Stimulated activated naive B cell treated with anti-CD40 and anti-IgM and Interleukin-4, amounts not matched to agents 10 μg/mL and 1 μg/mL and 100 μg/mL, for 72 hours (primary cell): ENCODE results near the gene CYB5R3.
"Not testable (repeated sequence)": the region's sequence is repeated elsewhere in the genome, so short reads cannot be mapped to it uniquely, and the experiment has no call there.

Experiments
- ATAC-seq, 2 donors: fragments of 150-1000 bp; cut with Tn5 transposase; replicated peaks; 2 replicates each; pipeline ENCODE4 v1.10.0; 2021; ENCODE audit warnings: moderate library complexity in 1 of 2
- DNase-seq: peaks from one replicate; pipeline ENCODE4 v3.0.0; 2021
- H3K27ac Mint-ChIP-seq: one replicate; pipeline ENCODE4 v1.8.0; 2022; ENCODE audit warnings: mild to moderate bottlenecking, mixed read lengths
- H3K27me3 Mint-ChIP-seq, 2 donors: one replicate each; pipeline ENCODE4 v1.8.0; 2022; ENCODE audit warnings: mixed read lengths in 2 of 2
- H3K36me3 Mint-ChIP-seq, 2 donors: one replicate each; pipeline ENCODE4 v1.8.0; 2022; ENCODE audit warnings: mixed read lengths in 2 of 2, mild to moderate bottlenecking in 1 of 2
- H3K4me1 Mint-ChIP-seq, 2 donors: one replicate each; pipeline ENCODE4 v1.8.0; 2022; ENCODE audit warnings: mixed read lengths in 2 of 2, mild to moderate bottlenecking in 1 of 2
- H3K4me3 Mint-ChIP-seq, 2 donors: one replicate each; pipeline ENCODE4 v1.8.0; 2022; ENCODE audit warnings: mild to moderate bottlenecking in 2 of 2, mixed read lengths in 2 of 2, moderate library complexity in 1 of 2
- H3K9me3 Mint-ChIP-seq, 2 donors: one replicate each; pipeline ENCODE4 v1.8.0; 2022; ENCODE audit warnings: mixed read lengths in 2 of 2, mild to moderate bottlenecking in 1 of 2

The CYB5R3 gene

DNA sequence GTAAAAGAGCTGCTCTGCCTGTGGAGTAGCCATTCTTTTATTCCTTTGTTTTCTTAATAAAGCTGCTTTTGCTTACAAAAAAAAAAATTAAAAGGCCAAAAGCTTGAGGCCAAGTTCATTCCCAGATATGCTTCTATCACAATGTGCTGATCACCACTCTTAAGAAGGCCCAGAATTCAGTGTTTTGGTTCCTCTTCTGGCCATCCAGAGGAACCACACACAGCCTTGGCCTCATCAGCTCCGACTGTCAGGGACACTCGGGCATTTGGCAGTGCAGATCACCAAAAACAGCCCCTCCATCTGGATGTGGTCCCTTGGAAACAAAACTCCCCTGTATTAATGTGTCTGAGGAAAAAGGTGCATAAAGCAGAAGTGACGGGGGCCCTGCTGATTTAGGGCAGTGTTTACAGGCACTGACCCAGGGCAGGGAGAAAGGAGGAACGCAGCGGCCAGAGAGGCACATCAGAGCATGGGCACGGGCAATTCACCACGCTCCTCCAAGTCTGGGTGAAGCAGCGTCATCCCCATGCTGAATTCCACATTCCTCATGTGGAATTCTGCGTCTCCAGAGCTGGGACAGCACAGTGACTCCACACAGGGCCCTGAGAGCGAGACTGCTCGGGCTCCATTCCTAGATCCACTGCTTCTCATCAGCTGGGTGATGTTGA lies 52.2 kb downstream of the CYB5R3 start:
- Mint-ChIP-seq H3K36me3 (peaks cover 38 to 51% of the 10 kb centered on the region in 2 donors), H3K4me1 (peaks cover 5 to 10% of the 10 kb centered on the region in 2 donors), H3K27me3 (no peaks in the 10 kb centered on the region), H3K9me3 (no peaks in the 10 kb centered on the region), H3K4me3 (no peak overlapping the region), H3K27ac (peak overlapping the region; percentile 42)
- DNase-seq (no peak), ATAC-seq (no peak)

DNA sequence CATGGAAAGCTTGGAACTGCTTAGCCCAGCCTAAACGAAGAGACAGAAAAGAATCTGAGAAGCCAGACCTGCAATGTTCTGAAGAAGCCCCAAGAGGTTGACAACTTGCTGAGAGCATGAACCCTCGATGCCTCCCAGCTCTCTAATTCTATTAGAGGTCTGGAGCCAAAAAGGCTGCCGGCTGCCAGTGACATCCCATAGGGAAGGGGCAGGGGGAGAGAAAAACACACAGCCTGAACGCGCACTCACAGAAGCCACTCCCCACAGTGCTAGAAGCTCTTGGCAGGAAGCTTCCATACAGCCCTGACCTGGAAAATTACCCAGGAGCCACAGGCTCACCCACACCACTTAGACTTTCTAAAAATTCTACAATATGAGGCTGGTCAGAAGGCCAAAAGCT lies 52.9 kb downstream of the CYB5R3 start:
- ATAC-seq (no peak), DNase-seq (no peak)
- Mint-ChIP-seq H3K27ac (no peak overlapping the region), H3K27me3 (no peaks in the 10 kb centered on the region), H3K4me1 (peaks cover 2 to 9% of the 10 kb centered on the region in 2 donors), H3K36me3 (peaks cover 35 to 48% of the 10 kb centered on the region in 2 donors), H3K4me3 (no peak overlapping the region), H3K9me3 (no peaks in the 10 kb centered on the region)

DNA sequence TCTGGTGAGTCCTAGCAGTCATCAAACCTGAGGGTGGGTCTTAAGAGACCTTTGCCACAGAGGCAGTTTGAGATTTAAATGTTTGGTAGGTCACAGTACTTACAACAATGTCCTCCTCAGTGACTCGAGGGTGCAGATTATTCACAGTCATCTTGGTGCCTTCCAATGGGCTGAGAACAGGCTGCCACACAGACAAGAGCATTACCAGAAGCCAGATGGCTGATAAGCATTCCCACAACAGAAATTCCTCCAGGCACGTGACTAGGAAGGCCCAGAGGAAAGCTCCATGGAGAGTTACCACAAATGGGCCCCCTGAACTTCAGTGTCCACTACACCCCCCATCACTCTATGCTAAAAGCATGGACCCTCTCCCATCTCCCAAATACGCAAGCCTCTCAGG lies 53.8 kb downstream of the CYB5R3 start:
- Mint-ChIP-seq H3K27me3 (no peaks in the 10 kb centered on the region), H3K4me1 (peaks cover 2 to 9% of the 10 kb centered on the region in 2 donors), H3K36me3 (peaks cover 31 to 45% of the 10 kb centered on the region in 2 donors), H3K4me3 (no peak overlapping the region), H3K9me3 (no peaks in the 10 kb centered on the region), H3K27ac (peak overlapping the region; percentile 17)
- no peak for ATAC-seq
- no peak for DNase-seq

DNA sequence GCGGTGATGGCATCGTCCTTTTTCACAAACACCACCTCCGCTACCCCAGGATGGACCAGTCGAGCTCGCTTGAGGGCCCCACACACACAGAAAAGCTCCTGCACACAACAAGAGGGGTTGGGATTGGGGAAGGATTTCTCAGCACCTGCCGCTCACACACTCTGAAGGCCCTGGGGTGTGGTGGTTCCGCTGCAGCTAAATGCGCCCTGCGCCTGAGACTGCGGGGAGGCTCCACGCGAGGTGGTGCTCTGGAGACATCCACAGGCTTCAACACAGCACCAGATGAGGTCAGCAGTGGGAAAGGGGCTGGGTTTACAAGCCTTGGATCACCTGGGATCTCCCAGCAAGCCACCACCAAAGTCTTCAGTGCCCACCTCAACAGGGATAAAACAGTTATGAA lies 57.2 kb downstream of the CYB5R3 start:
- H3K27ac Mint-ChIP-seq, result peak overlapping the region; percentile 34
- no peak for ATAC-seq
- H3K4me3 Mint-ChIP-seq, result no peak overlapping the region
- H3K36me3 Mint-ChIP-seq, result peaks cover 29 to 47% of the 10 kb centered on the region in 2 donors
- H3K9me3 Mint-ChIP-seq, result no peaks in the 10 kb centered on the region
- DNase-seq, result no peak
- H3K4me1 Mint-ChIP-seq, result peaks cover 13 to 26% of the 10 kb centered on the region in 2 donors
- H3K27me3 Mint-ChIP-seq, result no peaks in the 10 kb centered on the region

DNA sequence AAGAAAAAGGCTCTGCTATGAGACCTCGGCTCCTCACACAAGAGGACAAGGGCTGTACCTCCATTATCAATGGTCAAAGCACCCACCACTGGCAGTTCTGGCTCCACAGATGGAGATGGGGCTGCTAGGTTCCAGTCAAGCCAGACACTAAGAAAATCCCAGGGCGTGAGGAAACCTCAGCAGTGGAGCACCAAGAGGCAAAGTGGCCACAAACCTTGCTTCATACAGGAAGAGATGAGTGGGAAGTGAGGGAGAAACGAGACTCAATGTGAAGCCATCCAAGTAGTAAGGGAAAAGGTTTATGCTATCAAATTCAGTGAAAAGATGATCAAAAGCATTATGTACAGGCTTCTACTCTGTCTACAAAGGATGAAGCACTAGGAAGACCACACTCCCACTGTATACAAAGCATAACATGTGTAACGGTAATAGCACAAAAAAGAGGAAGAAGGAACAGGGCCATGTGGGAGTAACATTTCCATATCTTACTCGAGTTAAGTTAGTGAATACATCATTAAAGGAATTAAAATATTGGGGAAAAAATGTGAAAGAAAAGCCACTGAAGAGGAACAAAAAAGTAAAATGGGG lies 61.5 kb downstream of the CYB5R3 start:
- peaks cover 17 to 34% of the 10 kb centered on the region in 2 donors for H3K4me1 Mint-ChIP-seq
- H3K27me3 Mint-ChIP-seq, result no peaks in the 10 kb centered on the region
- no peaks in the 10 kb centered on the region for H3K9me3 Mint-ChIP-seq
- peak overlapping the region; percentile 89 for H3K27ac Mint-ChIP-seq
- peaks cover 35 to 65% of the 10 kb centered on the region in 2 donors for H3K36me3 Mint-ChIP-seq
- H3K4me3 Mint-ChIP-seq, result peak overlapping the region in 1 of 2 donors; percentile 6
- peak; percentile 82 to 86 for ATAC-seq
- DNase-seq, result no peak

DNA sequence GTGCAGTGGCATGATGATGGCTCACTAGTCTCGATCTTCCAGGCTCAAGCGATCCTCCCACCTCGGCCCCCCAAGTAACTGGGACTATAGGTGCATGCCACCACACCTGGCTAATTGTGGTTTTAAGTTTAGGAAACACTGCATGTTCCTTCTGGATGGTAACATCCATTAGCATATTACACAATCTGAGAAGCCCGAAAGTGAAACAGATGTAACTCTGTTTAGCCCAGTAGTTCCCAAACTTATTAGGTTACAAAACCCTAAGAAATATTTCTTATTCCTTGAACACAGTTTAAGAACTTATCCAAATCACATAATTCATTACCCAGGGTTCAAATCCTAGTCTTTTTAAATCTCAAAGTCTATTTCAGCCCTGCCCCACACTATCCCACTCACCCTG lies 62.8 kb downstream of the CYB5R3 start:
- Mint-ChIP-seq H3K27ac (peak overlapping the region; percentile 37), H3K9me3 (no peaks in the 10 kb centered on the region), H3K4me1 (peaks cover 24 to 36% of the 10 kb centered on the region in 2 donors), H3K36me3 (peaks cover 38 to 65% of the 10 kb centered on the region in 2 donors), H3K4me3 (no peak overlapping the region), H3K27me3 (no peaks in the 10 kb centered on the region)
- no peak for ATAC-seq
- no peak for DNase-seq

DNA sequence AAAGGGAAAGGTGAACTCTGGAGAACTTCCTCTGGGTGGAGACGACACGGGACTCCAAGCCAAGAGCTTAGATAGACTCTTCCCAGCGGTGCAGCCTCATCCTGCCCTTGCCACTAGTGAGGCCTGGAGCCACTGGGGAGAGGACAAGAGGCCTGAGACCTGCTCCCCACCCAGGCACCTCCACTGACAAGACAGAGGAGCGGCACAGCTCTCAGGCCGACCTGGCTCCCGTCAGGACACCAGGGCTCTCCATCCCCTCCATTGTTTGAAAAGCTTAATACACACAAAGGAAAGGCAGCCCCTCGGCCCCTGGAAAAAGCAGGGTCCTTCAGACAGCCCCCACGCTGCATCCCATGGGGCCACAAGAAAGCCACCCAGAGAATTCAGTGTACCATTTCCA lies 64.1 kb downstream of the CYB5R3 start:
- Mint-ChIP-seq H3K27me3 (no peaks in the 10 kb centered on the region), H3K9me3 (no peaks in the 10 kb centered on the region), H3K4me3 (no peak overlapping the region), H3K36me3 (peaks cover 39 to 67% of the 10 kb centered on the region in 2 donors), H3K4me1 (peaks cover 29 to 45% of the 10 kb centered on the region in 2 donors), H3K27ac (peak overlapping the region; percentile 4)
- ATAC-seq (no peak), DNase-seq (no peak)

DNA sequence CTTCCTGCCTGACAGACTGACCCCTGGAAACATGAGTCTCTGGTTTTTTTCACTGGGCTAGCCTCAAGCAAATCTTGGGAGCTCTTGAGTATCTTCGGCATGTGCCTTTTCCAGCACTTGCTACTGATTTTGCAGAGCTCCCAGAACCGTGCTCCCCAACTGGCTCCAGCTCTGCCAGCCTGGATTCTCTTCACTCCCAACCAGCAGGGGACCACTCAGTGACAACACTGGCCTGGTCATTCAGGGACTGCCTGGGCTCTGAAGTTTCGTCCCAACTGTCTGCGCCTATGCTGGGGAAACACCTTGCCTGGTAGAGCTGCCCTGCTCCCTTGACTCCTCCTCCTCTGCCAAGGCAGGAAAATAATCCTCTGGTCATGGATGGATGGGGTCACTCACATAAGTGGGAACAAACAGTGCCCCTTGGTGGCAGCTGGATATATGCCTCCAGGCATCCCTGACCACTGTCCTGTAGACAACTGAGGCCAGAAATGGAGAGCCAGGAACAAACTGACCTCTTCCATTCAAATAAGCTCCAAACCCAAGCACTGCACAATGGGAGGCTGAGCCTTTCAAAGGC lies 64.7 kb downstream of the CYB5R3 start:
- Mint-ChIP-seq H3K4me1 (peaks cover 31 to 48% of the 10 kb centered on the region in 2 donors), H3K27ac (peak overlapping the region; percentile 47), H3K36me3 (peaks cover 35 to 65% of the 10 kb centered on the region in 2 donors), H3K27me3 (no peaks in the 10 kb centered on the region), H3K4me3 (no peak overlapping the region), H3K9me3 (no peaks in the 10 kb centered on the region)
- DNase-seq, result no peak
- ATAC-seq, result no peak

DNA sequence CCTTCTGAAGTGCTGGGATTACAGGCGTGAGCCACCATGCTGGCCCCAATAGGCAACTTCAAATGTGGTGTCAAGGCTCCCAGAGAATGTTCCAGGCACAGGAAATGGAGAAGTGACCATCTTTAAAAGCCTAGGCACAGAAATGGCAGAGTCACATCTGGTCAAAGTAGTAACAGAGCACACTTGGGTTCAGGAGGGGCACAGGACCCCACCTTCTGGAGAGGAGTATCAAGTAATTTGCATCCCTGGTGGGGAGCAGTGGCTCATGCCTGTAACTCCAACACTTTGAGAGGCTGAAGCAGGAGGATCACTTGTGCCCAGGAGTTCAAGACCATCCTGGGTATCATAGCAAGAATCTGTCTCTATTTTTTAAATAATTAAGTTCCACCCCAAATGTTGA lies 66.2 kb downstream of the CYB5R3 start:
- ATAC-seq, result no peak
- peaks cover 25 to 40% of the 10 kb centered on the region in 2 donors for H3K4me1 Mint-ChIP-seq
- no peaks in the 10 kb centered on the region for H3K9me3 Mint-ChIP-seq
- no peak overlapping the region for H3K4me3 Mint-ChIP-seq
- H3K27me3 Mint-ChIP-seq, result no peaks in the 10 kb centered on the region
- H3K36me3 Mint-ChIP-seq, result peaks cover 36 to 57% of the 10 kb centered on the region in 2 donors
- no peak for DNase-seq
- H3K27ac Mint-ChIP-seq, result peak overlapping the region; percentile 93

DNA sequence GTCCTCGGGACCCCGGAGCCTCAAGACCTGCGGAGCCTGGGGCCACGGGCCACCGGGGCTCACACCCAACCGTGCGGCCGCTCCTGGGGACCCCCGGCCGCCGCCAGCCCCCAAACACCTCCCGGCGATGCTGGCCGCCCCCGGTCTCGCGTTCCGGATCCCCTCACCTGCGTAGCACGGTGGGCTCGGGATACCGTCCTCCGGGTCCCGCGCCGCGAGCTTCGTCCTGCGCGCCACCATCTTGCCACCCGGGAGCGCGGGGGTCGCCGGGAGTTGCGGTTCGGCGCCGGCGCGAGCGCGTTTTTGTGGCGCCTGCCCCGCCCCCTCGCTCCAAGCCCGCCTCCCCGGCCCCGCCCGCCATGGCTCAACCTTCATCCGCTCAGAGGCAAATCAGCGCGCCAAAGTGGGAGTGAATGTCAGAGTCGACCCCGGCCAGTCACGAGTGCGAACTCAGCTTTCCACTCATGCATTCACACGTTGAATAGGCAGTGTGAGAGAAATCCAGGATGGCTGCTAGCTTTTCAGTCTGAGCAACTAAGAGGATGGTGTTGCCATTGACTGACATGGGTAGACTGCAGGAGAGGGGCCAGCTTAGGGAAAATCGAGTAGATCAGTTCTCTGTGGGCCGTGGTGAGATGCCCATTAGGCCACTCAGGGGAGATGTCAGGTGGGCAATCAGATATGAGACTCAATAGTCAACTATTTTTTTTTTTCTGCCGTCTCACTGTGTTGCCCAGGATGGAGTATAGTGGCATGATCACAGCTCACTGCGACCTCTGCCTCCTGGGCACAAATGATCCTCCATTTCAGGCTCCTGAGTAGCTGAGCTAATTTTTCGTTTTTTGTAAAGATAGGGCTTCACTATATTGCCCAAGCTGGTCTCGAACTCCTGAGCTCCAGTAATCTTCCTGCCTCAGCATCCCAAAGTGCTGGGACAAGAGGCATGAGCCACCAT lies 67.2 kb downstream of the CYB5R3 start:
- no peaks in the 10 kb centered on the region for H3K27me3 Mint-ChIP-seq
- peak overlapping the region; percentile 98 for H3K4me3 Mint-ChIP-seq
- H3K9me3 Mint-ChIP-seq, result no peaks in the 10 kb centered on the region
- peak overlapping the region; percentile 93 for H3K27ac Mint-ChIP-seq
- peaks cover 33 to 51% of the 10 kb centered on the region in 2 donors for H3K36me3 Mint-ChIP-seq
- DNase-seq, result peak; percentile 63
- peak; percentile 83 to 86 for ATAC-seq
- H3K4me1 Mint-ChIP-seq, result peaks cover 20 to 40% of the 10 kb centered on the region in 2 donors

DNA sequence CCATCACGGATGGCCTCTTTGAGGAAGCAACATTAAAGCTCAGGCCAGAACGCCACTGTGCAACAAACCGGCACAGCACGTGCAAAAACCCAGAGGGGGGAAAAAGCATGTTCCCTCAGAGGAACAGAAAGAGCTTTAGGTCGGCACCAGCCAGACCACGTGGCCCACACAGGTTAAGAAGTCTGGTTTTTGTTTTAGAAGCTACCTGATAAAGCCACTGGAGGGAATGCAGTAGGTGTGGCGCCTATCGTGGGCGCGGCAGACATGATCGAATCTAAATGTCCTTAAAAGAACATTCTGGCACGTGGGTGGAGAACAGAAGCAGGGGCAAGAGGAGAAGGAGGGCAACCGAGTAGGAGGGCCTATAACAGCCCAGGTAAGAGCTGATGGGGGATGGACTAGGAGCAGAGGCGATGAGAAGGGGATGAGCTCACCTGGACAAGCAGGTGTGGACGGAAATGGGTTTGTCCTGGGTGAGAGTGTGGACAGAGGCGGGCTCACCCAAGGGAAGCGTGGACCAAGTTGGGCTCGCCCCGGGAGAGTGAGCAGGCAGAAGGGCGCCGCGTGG lies 67.9 kb downstream of the CYB5R3 start:
- not testable (repeated sequence) for DNase-seq, H3K9me3 Mint-ChIP-seq, H3K27me3 Mint-ChIP-seq
- Mint-ChIP-seq H3K4me3 (peak overlapping the region; percentile 98), H3K27ac (peak overlapping the region; percentile 99), H3K4me1 (peaks cover 20 to 40% of the 10 kb centered on the region in 2 donors), H3K36me3 (peaks cover 28 to 43% of the 10 kb centered on the region in 2 donors)
- ATAC-seq, result peak; percentile 58 to 75

DNA sequence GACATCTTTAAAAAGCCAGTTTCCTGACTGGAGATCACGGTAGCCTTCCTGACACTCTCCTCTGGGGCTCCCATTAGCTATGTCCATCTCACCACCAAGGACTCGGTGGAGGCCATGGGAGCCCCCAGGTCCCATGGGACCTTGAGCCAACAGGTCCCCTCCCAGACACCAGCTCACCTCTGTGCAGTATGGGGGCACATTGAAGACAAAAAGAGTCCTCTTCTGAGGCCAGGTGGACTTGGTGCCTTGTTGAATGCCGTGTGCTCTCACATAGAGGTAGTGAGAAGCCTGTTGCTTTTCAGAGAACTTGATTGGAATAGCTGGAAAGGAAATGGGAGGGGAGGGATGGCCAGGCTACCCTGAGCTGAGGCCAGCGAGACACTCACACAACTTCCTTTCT lies 69.2 kb downstream of the CYB5R3 start:
- not testable (repeated sequence) for H3K27ac Mint-ChIP-seq, H3K9me3 Mint-ChIP-seq, H3K27me3 Mint-ChIP-seq, ATAC-seq, DNase-seq
- H3K36me3 Mint-ChIP-seq, result peaks cover 28 to 37% of the 10 kb centered on the region in 2 donors
- H3K4me1 Mint-ChIP-seq, result peaks cover 20 to 36% of the 10 kb centered on the region in 2 donors
- H3K4me3 Mint-ChIP-seq, result peak overlapping the region in 1 of 2 donors; percentile 13

DNA sequence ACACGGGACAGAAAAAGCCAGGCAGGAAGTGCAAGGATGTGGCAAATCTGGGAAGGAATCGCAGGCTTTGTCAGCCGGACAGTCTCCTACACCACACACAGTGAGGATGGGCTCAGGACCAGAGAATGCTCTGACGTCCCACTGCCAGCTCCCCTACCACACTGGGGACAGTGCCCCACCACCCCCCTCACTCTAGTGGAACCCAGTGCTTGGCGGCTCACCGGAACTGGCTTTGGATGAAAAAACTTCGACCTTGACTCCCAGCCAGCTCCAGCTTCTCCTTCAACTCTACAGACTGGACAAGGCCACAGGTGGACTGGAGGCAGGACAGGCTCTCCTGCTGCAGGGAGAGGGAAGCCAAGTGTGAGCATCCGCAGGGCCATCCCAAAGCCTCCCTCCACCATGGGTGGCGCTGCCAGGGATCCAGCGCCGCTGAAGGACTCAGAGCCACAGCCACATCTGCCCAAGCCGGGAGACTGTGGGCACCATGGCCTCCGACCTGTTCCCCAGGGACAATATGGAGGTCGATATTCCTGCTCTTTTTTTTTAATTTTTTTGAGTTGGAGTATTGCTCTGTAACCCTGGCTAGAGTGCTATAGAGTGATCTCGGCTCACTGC lies 71.5 kb downstream of the CYB5R3 start:
- H3K27me3 Mint-ChIP-seq, result no peaks in the 10 kb centered on the region
- H3K9me3 Mint-ChIP-seq, result no peaks in the 10 kb centered on the region
- DNase-seq (no peak), ATAC-seq (no peak)
- peaks cover 15 to 32% of the 10 kb centered on the region in 2 donors for H3K4me1 Mint-ChIP-seq
- H3K27ac Mint-ChIP-seq, result peak overlapping the region; percentile 73
- peaks cover 23 to 26% of the 10 kb centered on the region in 2 donors for H3K36me3 Mint-ChIP-seq
- no peak overlapping the region for H3K4me3 Mint-ChIP-seq
